Loucy (cell line): ENCODE results near the gene RHOT1.
A peak's percentile ranks its signal among the peaks of the same experiment; 100 is the strongest.
"Not testable (repeated sequence)": the region's sequence is repeated elsewhere in the genome, so short reads cannot be mapped to it uniquely, and the experiment has no call there.

Experiments
- H2AFZ ChIP-seq: fragments of 200-600 bp; sonication (generic); 2 replicates; pipeline ENCODE4 v1.6.0; 2016; ENCODE audit warnings: antibody characterized with exemption, mild to moderate bottlenecking, low read length, moderate library complexity
- H3F3A ChIP-seq: fragments of 200-600 bp; 2 replicates; pipeline ENCODE4 v1.6.0; 2016; ENCODE audit warnings: antibody characterized with exemption, low read depth, mild to moderate bottlenecking
- H3K27me3 ChIP-seq: fragments of 200-600 bp; sonication (generic); 2 replicates; pipeline ENCODE4 v1.6.1; 2014; ENCODE audit warnings: low read length, mild to moderate bottlenecking; ENCODE audit not compliant: insufficient read depth, poor library complexity, severe bottlenecking
- H3K36me3 ChIP-seq: fragments of 200-600 bp; sonication (generic); 2 replicates; pipeline ENCODE4 v1.6.1; 2016; ENCODE audit warnings: low read length; ENCODE audit not compliant: insufficient read depth
- H3K4me1 ChIP-seq: fragments of 200-600 bp; sonication (generic); 2 replicates; pipeline ENCODE4 v1.5.1; 2014; ENCODE audit warnings: low read length, mild to moderate bottlenecking; ENCODE audit not compliant: insufficient read depth, poor library complexity, severe bottlenecking
- H3K4me2 ChIP-seq: fragments of 200-600 bp; sonication (generic); 2 replicates; pipeline ENCODE4 v1.6.0; 2014; ENCODE audit warnings: antibody characterized with exemption, low read length, low read depth, mild to moderate bottlenecking; ENCODE audit not compliant: poor library complexity, severe bottlenecking
- H3K4me3 ChIP-seq: fragments of 200-600 bp; sonication (generic); 2 replicates; pipeline ENCODE4 v1.5.1; 2014; ENCODE audit warnings: low read length, mild to moderate bottlenecking, mixed read lengths; ENCODE audit not compliant: poor library complexity, severe bottlenecking
- H3K79me2 ChIP-seq: fragments of 200-600 bp; sonication (generic); 2 replicates; pipeline ENCODE4 v1.6.1; 2014; ENCODE audit warnings: low read length; ENCODE audit not compliant: insufficient read depth
- H3K9ac ChIP-seq: fragments of 200-600 bp; sonication (generic); 2 replicates; pipeline ENCODE4 v1.6.0; 2014; ENCODE audit warnings: mild to moderate bottlenecking, low read depth, low read length, moderate library complexity; ENCODE audit not compliant: poor library complexity, severe bottlenecking
- H3K9me2 ChIP-seq: fragments of 200-600 bp; sonication (generic); replicated peaks from 2 replicates; pipeline ENCODE4 v1.6.1; 2016; ENCODE audit warnings: low read depth, low read length, mixed read lengths
- H3K9me3 ChIP-seq: fragments of 200-600 bp; sonication (generic); 2 replicates; pipeline ENCODE4 v1.6.1; 2014; ENCODE audit warnings: mild to moderate bottlenecking, antibody characterized with exemption, low read length, low read depth; ENCODE audit not compliant: insufficient read depth
- H4K20me1 ChIP-seq: fragments of 200-600 bp; sonication (generic); 2 replicates; pipeline ENCODE4 v1.6.0; 2014; ENCODE audit warnings: antibody characterized with exemption, low read length, mild to moderate bottlenecking; ENCODE audit not compliant: insufficient read depth, poor library complexity, severe bottlenecking
- EZH2phosphoT487 ChIP-seq: fragments of 200-600 bp; IDR thresholded peaks from 2 replicates; pipeline ENCODE4 v1.6.1; 2018; ENCODE audit warnings: antibody characterized with exemption, mild to moderate bottlenecking, moderate library complexity, borderline replicate concordance
- TF ChIP-seq, protein P1 (sequence below): fragments of 200-600 bp; sonication (generic); conservative IDR thresholded peaks from 2 replicates; pipeline ENCODE4 v1.5.1; 2014; ENCODE audit warnings: mild to moderate bottlenecking, antibody characterized with exemption, low read length

The RHOT1 gene

DNA sequence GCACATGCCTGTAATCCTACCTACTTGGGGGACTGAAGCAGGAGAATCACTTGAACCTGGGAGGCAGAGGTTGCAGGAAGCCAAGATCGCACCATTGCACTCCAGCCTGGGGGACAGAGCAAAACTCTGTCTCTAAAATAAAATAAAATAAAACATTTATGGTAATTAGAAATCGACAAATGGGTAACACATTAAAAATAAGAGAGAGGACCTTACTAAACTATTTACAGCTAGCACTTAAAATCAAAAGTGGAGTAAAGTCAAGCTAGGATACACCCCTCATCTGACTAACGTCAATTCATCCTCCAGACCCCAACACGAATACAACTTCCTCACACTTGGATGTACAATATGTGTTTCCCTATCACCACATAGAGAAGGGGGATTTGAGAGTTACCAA, 27.8 kb upstream of the RHOT1 start:
- Histone ChIP-seq H3F3A (peaks cover 3% of the 10 kb centered on the region; the same call in 1 of the 2 replicates), H3K4me1 (peaks cover 20% of the 10 kb centered on the region), H3K4me2 (peak overlapping the region; percentile 86), H4K20me1 (no peaks in the 10 kb centered on the region), H3K9ac (peak overlapping the region; percentile 49), H3K27me3 (no peaks in the 10 kb centered on the region), H3K4me3 (peak overlapping the region; percentile 69), H3K9me3 (no peaks in the 10 kb centered on the region), H2AFZ (peak overlapping the region; percentile 89), H3K9me2 (no peaks in the 10 kb centered on the region), H3K36me3 (no peaks in the 10 kb centered on the region), H3K79me2 (no peaks in the 10 kb centered on the region)
- no peak for TF ChIP-seq EZH2phosphoT487
- TF ChIP-seq, protein P1, sequence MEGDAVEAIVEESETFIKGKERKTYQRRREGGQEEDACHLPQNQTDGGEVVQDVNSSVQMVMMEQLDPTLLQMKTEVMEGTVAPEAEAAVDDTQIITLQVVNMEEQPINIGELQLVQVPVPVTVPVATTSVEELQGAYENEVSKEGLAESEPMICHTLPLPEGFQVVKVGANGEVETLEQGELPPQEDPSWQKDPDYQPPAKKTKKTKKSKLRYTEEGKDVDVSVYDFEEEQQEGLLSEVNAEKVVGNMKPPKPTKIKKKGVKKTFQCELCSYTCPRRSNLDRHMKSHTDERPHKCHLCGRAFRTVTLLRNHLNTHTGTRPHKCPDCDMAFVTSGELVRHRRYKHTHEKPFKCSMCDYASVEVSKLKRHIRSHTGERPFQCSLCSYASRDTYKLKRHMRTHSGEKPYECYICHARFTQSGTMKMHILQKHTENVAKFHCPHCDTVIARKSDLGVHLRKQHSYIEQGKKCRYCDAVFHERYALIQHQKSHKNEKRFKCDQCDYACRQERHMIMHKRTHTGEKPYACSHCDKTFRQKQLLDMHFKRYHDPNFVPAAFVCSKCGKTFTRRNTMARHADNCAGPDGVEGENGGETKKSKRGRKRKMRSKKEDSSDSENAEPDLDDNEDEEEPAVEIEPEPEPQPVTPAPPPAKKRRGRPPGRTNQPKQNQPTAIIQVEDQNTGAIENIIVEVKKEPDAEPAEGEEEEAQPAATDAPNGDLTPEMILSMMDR: no peak

DNA sequence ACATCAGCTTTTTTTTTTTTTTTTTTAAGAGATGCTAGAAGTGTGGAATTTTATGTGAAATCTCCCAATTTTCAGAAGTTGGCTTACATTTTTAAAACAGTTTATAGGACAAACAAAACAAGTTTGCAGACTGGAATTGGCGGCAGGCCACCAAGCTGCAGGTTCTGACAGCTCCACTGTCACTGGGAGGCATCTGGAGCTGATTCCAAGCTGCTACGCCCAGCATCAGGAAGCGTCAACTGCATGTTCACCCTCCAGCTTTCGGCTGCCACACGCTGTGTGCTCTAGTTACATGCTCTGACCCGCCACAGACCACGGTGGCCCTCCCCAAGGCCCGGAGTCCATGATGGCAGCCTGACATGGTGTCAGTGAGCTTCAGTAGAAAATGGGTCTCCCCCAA, 26.8 kb upstream of the RHOT1 start:
- not testable (repeated sequence) for H3K4me3 ChIP-seq, H4K20me1 ChIP-seq, H3K9me3 ChIP-seq, H3K9ac ChIP-seq, H2AFZ ChIP-seq, H3K27me3 ChIP-seq, H3K4me2 ChIP-seq, H3K36me3 ChIP-seq, H3K9me2 ChIP-seq, H3K79me2 ChIP-seq, H3F3A ChIP-seq
- H3K4me1 ChIP-seq: peaks cover 20% of the 10 kb centered on the region

DNA sequence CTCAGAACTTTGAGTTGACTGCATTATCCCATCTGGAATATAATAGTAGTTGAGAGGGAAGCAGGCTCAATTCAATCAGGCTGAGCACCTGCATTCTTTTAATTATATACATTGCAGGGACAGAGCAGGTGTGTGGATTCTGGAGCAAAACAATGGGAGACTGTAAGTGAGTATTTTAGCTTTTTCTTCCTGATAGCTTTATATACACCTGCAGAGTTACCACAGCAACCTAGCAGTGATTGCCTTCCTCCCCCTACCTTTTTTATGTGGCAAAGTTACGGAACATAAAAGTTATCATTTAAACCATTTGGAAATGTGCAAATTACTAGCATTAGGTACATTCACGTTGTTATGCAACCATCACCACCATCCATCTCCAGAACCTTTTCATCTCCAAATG, 25.4 kb upstream of the RHOT1 start:
- TF ChIP-seq EZH2phosphoT487: no peak
- TF ChIP-seq, protein P1: no peak
- no peaks in the 10 kb centered on the region for H3K9me2 ChIP-seq
- no peak overlapping the region for H3K4me2 ChIP-seq
- H3K9me3 ChIP-seq: no peaks in the 10 kb centered on the region
- no peaks in the 10 kb centered on the region for H4K20me1 ChIP-seq
- H3K79me2 ChIP-seq: no peaks in the 10 kb centered on the region
- no peaks in the 10 kb centered on the region for H3K36me3 ChIP-seq
- no peak overlapping the region for H2AFZ ChIP-seq
- H3F3A ChIP-seq: no peaks in the 10 kb centered on the region
- H3K9ac ChIP-seq: no peak overlapping the region
- H3K4me1 ChIP-seq: peaks cover 20% of the 10 kb centered on the region
- H3K4me3 ChIP-seq: no peak overlapping the region
- no peaks in the 10 kb centered on the region for H3K27me3 ChIP-seq

DNA sequence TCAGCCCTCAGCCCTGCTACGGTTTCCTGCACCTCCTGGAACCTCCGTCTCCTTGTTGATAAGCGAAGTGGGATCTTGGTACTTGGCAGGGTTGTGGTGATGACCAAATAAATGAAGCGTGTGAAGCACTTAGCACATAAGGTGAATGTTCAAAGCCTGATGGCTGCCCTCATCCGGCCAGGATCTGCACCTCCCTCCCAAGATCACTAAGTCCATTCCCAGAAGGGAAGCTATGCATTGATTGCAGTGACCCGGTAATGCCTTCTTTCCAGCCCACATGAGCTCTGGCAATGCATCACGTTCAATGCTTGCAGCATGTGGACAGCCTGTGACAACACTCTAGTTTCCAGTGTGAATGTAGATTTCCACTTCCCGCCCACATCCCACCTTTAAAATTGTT, 24.9 kb upstream of the RHOT1 start:
- H3K27me3 ChIP-seq: no peaks in the 10 kb centered on the region
- no peak overlapping the region for H2AFZ ChIP-seq

DNA sequence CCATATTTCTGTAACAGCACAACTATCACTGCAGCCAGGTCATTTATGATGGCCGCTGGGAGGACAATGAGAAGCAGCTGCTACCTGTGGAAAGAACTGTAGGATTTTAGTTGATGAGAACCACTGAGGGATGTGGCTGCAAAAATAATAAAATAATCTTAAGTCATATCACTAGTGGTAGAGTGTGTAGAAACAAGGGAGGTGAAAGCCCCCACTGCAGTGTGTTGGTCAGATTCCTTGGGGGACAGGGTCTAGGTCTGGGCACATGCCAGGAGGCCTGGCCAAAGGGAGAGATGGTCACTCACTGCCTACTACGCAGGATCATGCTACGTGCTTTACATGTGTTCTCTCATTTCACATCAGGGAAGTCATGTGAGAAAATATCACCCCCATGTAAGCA, 24.2 kb upstream of the RHOT1 start:
- H3K9ac ChIP-seq, H3F3A ChIP-seq, H4K20me1 ChIP-seq, H3K9me2 ChIP-seq, H3K4me2 ChIP-seq, H2AFZ ChIP-seq, H3K79me2 ChIP-seq, H3K9me3 ChIP-seq, H3K4me3 ChIP-seq, H3K36me3 ChIP-seq, H3K27me3 ChIP-seq: not testable (repeated sequence)
- H3K4me1 ChIP-seq: peaks cover 20% of the 10 kb centered on the region

More for the DNA sequence above, 24.9 kb upstream of the RHOT1 start:
- Histone ChIP-seq H3K4me3 (no peak overlapping the region), H4K20me1 (no peaks in the 10 kb centered on the region), H3K4me1 (peaks cover 20% of the 10 kb centered on the region), H3F3A (no peaks in the 10 kb centered on the region), H3K9me3 (no peaks in the 10 kb centered on the region), H3K36me3 (no peaks in the 10 kb centered on the region), H3K9ac (no peak overlapping the region), H3K79me2 (no peaks in the 10 kb centered on the region), H3K4me2 (no peak overlapping the region), H3K9me2 (no peaks in the 10 kb centered on the region)
- TF ChIP-seq, protein P1: no peak
- TF ChIP-seq EZH2phosphoT487: no peak
